Stimulated activated CD8-positive, alpha-beta memory T cell treated with anti-CD3 and anti-CD28 coated beads, Interleukin-12 subunit alpha, Interleukin-12 subunit beta, amount 100 ng/mL, for 4 hours (primary cell): ENCODE results near the gene ACAA2.

ENCODE experiments used
- DNase-seq: peaks from one replicate; pipeline ENCODE4 v3.0.0-alpha.2; 2020; ENCODE audit warnings: low read depth

Gene ACAA2

DNA sequence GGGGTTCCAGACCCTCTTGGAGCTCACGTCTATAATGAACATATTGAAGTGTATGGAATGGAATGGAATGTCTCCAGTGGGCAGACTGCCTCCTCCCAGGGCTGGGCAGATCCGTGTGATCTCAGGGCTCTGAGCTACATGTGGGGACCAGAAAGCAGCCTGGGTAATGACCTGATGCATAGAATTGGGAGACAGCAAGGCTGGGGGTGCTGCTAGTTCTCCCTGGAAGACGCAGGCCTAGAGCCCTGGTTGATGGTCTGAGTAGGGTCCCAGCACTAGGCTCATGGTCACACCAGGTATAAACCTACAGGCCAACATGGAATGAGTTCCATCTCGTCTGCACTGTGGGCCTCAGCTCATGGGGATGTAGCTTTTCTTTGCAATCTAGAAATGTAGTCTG lies 46.7 kb downstream of the ACAA2 start:
- DNase-seq: no peak

DNA sequence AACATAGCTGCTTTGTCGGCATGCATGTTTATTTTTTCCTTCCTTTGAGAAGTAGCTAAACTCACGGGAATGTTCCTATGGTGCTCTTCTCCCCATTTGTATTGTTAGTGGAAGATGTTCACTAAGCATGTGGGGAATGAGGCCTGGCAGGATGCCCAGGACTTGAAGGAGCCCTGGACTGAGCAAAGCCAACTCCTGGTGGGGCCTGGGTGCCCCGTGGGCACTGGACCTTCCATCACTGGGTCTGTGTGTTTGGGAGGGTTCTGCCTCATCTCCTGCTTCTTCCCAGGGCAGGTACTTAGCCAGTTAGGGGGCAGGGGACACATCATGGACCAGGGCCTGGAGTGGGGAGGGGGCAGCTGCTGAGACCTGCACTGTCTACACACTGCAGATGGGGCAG lies 49.3 kb downstream of the ACAA2 start:
- DNase-seq: no peak

DNA sequence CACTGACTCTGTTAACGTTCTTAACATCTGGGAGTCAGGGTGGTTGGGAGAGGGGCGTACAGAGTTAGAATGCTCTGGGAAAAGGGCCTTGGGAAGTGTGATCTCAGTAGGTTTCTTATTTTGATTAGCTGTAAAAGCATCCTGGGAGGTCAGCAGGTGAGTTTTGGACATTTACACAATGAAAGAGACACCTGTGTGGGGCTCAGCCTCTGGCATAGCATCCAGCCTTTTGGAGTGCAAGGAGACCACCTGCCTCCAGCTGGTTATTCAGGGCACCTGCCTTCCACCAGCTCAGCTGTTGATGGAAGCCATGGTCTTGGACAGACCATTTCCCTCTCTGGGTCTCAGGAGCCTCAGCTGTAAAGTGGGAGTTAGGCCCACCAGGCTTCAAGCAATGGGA lies 49.7 kb downstream of the ACAA2 start:
- DNase-seq: no peak

DNA sequence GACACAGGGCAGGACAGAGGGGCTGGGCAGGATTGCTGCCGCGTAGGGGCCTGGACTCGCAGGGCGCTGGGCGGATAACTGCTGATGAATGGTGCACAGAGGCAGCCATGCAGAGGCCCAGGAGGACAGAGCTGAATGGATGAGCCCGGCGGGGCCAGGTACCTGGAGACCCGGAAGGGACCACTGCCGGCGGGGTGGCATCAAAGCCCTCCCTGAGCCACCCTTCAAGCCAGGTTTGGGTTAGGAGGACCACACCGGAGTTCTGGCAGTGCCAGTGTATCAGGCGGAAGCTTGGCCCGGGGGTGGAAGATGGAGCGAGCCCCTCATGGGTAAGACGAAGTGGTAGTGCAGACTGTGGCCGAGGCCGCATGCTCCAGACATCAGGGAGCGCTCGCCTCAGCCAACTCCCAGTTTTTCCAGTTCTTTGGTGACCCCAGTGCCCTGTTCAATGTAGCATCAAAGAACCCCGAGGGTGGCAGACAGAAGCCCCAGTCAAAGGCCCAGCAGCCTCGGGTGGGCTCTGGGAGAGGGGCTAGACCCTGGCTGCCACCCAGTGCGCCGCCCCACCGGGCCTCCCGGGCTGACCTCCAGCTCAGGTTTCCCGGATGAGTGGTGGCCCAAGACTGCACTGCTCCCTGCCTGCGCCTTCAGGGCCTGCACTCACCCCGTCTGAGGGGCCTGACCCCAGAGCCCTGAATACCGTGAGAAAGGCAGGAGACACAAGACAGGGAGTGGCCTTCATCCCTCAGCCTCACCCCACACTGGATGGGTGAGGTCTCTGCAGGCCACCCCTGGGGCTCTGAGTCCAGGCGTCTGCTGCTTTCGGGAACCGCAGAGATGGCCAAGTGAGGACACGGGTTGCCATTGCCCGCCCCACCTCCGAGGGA lies 50.9 kb downstream of the ACAA2 start:
- DNase-seq: no peak

DNA sequence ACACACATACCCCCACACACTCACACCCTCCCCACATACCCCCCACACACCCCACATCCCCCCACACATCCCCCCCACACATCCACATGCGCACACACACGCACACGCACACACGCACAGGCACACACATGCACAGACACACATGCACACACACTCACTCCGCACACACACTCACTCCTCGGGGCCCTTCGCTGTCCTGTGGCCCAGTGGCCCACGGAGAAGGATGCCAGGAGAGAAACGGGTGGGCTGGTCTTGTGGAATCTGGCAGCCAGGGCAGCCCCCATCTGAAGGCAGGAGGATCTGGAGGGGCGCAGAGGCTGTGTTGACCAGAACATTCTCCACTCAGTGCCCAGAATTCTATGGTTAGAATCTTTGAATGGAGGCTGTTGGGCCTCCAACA lies 51.6 kb downstream of the ACAA2 start:
- DNase-seq: no peak

DNA sequence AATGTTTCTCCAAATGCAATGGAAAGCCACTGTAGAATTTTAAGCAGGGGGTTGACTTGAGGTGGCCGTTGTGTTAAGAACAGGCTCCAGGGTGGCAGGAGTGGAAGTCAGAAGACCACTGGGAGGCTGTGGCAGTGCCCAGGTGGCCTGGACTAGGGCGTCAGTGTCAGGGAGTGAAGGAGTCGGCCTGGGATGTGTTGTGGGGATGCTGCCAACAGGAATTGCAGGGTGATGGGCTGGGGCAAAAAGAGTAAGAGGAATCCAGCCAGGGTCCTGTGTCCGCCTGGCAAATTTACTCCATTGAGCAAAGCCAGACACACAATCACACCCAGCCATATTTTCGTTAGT lies 55.1 kb downstream of the ACAA2 start:
- DNase-seq: no peak

DNA sequence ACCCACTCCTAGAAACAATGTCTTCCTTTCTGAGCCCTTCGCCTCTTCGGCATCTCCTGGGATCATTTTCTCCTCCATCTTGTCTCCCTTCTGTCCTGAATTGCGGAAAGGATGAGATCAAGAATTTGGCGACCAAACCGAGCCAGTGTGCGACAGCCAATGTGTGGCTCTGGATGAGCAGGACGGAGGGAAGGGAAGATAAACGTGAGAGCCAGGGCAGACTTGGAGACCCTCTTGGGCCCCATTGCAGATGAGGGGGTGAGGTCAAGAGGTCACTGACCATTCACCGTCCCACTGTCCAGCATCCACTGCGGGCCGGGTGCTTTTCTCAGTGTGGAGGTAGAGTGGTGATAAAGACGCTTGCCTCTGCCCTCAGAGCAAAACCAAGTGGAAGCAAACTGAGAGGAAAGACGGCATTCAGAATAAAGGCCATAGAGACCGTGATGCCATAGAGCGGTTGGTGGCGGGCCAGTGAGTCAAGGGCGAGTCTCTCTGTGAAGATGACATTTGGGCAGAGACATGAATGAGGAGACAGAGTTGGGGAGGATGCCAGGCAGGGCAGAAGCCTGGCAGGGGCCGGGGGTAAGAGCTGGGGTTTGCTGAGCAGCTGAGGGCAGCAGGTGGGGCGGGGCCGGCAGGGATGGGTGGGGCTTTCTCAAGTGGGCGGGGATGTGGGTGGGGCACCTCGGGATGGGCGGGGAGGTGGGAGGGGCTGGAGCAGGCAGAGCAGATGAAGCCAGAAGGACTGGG lies 55.6 kb downstream of the ACAA2 start:
- DNase-seq: no peak

DNA sequence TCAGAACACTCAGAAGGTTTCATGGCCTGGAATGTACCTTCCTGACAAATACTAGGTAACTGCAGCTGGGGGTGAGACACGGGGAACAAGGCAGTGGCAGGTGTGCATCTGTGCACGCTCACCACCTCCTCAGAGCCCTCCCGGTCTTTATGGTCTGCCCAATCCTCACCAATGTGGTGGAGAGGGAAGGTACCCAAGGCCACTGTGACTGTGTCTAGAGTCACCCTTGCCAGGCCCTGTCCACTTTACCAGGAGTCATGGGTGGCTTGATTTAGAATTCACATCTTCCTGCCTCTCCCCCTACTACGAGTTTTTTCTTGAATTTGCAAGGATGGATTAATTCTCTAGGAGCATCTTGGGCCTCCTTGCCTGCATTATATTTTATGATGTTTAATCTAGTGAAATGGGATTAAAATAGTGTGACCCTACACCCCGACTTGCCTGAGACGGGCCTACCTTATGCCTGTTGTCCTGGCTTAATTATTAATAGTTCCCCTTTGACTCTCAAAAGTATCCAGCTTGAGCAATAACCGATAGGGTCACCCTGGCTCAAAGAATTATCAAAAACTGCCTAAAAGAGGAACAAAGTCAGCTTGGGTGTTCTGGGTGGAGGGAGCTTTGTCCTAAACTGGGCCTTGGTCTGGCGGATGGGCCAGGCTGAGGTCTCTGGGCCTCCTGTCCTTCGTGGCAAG lies 56.5 kb downstream of the ACAA2 start:
- DNase-seq: no peak

DNA sequence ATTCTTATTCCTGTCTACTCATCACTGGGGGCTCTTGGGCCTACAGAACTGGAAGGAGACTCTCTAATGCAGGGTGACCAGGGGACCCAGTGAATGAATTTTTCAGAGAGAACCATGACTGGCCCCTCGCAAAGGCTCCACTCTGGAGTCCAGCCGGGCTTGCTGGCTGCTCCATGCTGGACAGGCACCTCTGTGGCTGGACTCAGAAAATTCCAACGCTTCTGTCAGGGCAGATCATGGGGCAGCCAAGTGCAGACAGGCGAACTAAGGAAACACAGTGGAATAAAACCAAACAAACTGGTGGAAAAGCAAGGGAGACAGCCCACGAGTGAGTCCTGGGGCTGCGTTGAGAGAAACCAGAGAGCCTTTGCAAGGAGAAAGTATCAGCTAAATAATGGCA lies 57.2 kb downstream of the ACAA2 start:
- no peak for DNase-seq

DNA sequence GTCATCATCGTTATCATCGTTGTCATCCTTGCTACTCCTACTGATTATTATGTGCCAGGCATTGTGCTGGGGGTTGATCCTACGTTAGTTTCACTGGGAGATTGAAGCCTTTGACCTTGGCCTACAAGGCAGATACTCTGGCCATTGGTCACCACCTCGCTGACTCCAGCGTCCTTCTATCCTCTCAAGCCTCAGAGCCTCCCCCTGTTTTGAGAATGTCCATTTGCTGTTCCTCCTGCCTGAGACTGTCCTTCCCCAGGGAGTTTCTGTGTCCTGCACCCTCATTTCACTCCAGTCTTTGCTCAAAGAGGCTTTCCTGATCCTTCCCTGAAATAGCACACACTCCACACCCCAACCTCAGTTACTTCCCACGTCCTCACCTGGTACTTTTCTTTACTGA lies 57.8 kb downstream of the ACAA2 start:
- no peak for DNase-seq

DNA sequence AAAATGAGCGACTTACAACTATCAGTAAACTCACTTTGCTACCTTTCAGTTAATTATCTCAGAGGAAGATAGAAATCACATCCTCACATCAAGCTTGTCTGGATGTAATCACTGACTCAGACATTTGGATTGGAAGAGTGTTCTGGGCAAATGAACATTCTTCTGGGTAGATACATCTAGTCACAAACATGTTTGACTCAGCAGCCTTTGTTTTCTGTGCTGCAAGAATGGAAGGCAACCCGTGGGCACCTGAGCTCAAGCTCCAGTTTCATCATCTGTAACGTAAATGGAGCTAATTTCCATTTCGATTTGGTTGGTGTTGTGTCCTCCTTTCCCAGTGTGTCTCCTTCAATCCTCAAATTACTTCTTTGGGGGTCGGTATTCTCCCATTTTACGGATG lies 58.5 kb downstream of the ACAA2 start:
- DNase-seq: no peak

DNA sequence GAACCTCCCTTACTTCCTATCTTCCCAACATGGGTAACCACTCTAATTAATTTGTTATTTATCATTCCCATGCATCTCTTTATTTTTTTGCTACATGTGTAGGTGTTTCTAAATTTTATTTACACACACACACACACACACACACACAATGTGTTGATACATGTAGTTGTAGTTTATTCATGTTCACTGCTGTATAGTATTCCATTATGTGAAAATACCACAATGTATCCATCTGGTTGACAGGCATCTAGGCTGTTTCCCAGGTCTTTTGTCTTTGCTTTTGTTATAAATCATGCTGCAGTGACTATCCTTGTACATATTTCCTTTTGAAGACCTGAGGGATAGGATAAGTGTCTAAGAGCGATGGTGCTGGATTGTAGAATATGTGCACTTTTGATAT lies 59.7 kb downstream of the ACAA2 start:
- DNase-seq: no peak

DNA sequence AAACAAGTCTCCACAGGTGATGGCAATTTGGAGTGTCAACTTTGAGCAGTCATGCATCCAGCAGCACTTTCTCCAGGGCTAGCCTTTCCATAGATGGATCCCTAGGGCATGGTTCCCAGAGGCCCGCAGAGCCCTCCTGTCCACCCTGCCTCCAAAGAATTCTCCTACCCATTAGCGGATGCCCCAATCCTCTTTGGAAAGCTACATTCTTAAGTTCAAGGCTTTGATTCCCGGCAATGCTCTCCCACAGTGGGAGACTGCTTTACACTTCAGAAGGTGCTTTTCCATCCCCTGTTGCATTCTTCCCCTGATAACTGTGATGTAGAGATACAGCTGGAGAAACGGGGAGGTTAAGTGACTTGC lies 61.3 kb downstream of the ACAA2 start:
- DNase-seq: no peak

DNA sequence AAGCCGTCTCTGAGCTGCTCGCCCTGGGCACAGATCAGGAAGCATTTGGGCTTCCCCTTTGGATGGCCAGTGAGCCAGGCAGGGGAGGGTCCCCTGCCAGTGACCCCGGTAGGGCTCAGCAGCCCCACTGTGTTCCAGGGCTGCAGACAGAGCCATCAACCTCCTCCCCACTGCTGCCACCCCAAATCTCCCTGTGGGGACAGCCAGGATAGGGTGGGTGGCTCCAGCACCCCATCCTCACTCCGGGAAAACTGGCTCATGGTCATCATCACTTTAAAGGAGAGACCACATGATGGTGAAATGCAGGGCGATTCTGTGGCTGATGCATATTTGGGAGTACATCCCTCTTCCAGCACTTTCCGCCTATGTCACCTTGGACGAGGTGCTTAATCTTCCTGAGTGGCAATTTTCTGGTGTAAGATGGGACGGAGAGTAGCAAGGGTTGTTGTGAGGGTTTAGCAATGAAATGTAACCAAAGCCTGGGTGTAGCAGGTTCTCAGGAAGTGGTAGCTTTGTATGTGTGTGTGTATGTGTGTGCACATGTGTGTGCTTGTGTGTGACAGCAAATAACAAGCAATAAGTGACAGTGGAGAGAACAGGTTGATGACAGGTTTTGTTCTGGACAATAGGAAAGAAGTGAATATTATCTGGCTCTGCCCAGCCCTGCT lies 61.8 kb downstream of the ACAA2 start:
- DNase-seq: no peak

DNA sequence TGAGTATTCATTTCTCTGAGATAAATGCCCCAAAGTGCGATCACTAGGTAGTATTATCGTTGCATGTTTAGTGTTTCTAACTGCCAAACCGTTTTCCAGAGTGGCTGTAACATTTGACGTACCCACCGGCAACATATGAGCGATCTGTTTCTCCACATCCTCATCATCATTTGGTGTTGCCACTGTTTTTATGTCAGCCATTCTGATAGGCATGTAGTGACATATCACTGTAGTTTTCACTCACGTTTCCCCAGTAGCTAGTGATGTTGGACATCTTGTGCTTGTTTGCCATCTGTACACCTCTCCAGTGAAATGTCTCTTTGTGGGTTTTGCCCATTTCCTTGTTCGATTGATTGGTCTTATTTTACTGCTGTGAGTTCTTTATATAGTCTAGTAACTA lies 63.8 kb downstream of the ACAA2 start:
- no peak for DNase-seq

DNA sequence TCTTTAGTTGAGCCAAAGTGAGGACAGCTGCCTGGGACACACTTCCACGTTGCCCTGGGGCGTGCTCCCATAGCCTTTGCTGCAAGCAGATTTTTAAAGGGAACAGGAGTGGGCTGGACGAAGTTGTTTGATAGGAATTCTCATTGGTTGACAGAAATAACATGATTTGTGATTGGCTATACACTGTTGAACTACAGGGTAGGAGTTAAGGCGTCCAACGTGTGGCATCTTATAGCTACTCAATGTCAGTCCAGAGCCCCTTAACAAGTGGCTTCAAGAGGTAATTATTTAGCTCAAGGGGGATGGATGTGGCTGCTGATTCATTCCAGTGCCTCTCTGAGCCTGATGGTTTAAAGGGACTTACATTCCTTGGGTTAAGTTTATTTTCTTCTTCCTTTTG lies 65.5 kb downstream of the ACAA2 start:
- no peak for DNase-seq

DNA sequence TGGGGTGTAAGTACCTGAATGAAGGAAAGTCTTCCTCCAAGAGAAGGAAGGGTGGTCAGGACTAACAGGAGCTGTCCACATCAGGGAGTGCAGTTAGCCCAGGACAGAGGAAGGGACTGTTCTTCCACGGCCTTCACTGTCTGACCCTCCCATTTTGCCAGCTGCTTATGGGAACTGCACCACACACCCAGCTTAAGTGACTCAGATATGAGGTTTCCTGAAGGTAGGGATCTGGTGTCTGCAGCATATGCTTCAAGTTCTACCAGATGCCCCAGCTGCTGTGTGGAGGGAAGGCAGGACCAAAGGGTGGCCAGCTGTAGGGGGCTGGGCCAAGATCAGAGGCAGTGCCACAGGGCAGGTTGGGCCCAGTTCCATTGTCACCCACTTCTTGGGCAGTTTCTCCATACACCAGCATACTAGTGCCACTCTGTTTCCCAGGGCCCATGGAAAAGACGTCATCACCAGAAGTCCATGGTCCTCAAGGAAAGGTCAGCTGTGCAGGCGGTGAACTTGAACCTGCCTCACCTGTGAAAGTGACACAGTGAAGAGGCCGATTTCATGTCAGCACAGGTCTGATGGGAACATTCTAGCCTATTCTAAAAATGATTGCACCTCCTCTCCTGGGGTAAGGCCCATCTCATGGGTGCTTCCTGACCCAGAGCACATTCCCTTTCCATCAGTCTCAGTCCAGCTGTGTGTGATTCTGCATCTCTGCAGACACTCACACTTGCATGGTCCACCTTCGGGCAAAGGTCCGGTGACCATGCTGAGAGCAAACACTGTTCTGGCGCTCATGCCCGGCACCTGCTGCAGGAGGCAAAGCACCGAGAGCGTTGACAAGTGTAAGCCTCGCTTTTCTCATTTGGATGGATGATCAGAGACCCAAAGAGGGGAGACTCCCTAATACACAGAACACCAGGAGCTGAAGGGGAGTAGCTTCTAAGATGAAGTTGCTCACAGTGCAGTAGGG lies 68.0 kb downstream of the ACAA2 start:
- no peak for DNase-seq

DNA sequence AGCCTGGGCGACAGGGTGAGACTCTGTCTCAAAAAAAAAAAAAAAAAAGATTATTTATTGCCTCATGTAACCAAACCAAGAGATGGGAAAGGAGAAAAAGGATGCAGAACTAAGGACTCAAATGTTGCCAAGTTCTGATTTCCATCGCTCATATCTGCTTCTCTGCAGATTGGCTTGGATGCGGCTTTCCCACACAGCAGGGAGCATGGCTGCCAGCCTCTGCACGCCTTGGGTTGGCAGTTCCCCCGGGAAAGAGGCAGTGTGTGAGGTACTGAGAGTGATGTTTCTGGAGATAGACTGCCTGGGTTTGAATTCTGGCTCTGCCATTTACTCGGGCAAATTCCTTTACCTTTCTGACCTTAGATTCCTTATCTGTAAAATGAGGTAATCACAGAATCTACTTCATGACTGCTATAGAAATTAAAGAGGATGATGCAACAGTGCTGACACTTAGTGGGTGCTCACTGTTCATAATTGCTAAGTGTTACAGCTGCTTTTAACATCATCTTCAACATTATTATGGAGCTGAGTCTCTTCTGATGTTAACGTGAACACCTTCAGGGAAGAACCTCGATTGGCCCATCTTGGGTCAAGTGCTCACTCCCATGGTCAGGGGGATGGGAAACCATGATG lies 68.8 kb downstream of the ACAA2 start:
- DNase-seq: no peak

DNA sequence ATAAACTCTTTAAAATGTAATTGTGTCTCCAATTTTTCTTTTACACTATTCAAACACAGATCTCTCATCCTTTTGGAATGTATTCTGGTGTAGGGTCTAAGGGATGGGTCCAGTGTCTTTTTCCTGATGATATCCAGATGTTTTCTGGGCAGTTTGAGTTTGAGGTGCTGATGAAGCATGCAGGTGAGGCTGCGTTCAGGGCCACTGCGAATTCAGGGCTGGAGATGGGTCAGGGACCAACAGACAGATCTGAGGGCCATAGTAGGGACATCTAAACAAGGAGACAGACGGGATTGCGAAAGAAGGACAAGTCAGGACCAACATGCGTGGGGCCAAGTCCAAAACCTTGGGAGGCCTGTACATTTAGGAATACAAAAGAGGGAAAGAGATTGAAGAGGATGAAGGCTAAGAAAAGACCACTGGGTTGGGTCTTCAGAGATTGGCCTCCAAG lies 70.2 kb downstream of the ACAA2 start:
- no peak for DNase-seq

DNA sequence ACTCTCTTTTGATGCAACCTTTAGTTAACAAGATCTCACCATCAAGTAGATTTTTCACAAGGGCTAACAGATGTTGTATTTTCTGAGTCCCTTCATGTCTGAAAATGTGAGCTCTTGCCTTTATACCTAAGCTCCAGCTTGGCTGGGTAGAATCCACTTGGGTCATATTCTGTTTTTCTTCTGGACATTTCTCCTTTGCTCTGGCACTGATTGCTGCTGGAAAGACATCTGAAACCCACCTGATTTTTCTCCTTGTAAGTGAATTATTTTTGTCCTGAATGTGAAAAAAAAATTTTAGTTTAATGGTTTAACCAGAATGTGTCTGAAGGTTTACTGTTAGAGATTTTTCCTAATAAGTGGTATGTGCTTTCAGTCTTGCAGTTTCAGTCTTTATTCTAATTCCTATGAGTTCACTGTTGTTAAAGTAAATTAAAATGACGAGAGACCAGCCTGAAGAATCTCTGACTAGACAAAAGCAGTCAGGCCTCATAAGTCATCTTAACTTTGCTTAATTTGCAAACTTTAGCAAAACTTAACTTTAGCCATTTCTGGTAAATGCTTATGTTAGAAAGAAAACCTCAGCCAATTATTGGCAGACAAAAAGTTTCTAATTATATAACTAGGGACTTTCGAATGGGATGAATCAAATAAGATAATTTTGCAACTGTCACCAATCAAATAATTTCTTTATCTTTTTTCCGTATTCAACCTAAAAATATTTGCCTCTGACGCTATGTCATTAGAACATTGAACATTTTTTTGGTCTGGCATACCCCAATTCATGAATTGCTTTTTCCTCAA lies 70.8 kb downstream of the ACAA2 start:
- no peak for DNase-seq
